VCaP (cell line): ENCODE data around the gene ZNF574.

ENCODE experiments used
- H3K27ac ChIP-seq: fragments of 450-650 bp; 2 replicates; pipeline ENCODE4 v1.5.1; 2017
- CTCF ChIP-seq: fragments of 450-650 bp; conservative IDR thresholded peaks from 2 replicates; pipeline ENCODE4 v1.5.1; 2017; ENCODE audit warnings: mild to moderate bottlenecking, moderate library complexity

ZNF574 gene

GRCh38 chr19:42068756-42069571 lies 7.0 kb upstream of the ZNF574 start:
- H3K27ac ChIP-seq = no peak overlapping the region
- no peak for TF ChIP-seq CTCF

GRCh38 chr19:42069619-42070351 lies 6.2 kb upstream of the ZNF574 start, which contains the start of gene GRIK5:
Gene GRIK5 (minus strand): TSS chr19:42070206. CDS start chr19:42065770, 4,436 bp downstream.
- TF ChIP-seq CTCF = no peak
- H3K27ac ChIP-seq = no peak within 1 kb of the TSS

GRCh38 chr19:42071247-42071646 lies 4.7 kb upstream of the ZNF574 start:
- no peak for TF ChIP-seq CTCF
- H3K27ac ChIP-seq = no peak overlapping the region

GRCh38 chr19:42074513-42075363 lies 1.2 kb upstream of the ZNF574 start:
- no peak for TF ChIP-seq CTCF
- H3K27ac ChIP-seq = peak overlapping the region; percentile 89

DNA sequence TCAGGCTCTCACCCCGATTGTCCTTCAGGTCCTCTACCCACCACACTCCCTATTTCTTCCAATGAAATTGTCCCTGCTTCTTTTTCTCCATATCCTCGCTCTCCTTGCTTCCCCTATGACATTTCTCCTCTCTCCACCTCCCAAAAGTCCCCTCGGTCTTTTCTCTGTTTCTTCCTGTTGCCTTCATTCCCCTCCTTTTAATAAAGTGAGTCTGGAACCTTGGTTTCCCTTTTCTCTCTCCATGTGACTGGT lies 676 bp upstream of the ZNF574 start:
- peak overlapping the region; percentile 89 for H3K27ac ChIP-seq
- TF ChIP-seq CTCF = no peak

DNA sequence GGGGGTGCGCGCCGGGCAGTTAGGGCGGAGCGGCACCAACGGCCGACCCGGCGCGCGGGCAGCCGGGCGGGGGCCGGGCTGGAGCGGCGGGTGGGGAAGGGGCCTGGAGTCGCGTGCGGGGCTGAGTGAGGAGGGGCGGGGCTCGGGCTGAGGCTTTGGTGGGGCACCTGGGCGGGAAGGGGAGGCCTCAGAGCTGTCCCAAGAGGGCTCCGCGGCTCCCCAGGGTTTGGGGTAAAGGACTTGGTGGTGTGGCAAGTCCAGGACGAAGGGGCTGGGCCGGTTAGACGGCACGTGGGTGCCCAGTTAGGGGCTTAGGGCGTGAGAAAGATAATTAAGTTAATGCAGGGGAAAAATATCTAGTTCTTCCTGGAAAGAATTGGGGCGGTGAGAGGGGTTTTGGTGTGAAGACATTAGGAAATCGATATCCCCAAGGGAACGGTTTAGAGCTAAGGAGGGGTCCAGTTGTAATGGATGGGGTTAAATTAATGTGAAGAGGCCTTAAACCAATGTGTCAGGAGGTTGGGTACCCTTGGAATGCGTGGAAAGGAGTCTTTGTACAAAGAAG lies 496 bp downstream of the ZNF574 start:
- TF ChIP-seq CTCF = no peak
- H3K27ac ChIP-seq = peak overlapping the region; percentile 89

GRCh38 chr19:42078058-42078457 lies 2.1 kb downstream of the ZNF574 start:
- H3K27ac ChIP-seq = peak overlapping the region; percentile 89; the same call in 1 of the 2 replicates
- TF ChIP-seq CTCF = no peak
